Measurements from ENCODE around the gene NUMA1. TPM values are rescaled to one million over a fixed set of nuclear protein-coding genes. Genes with fewer than 3 reads are reported as not detected.
A peak's percentile ranks its signal among the peaks of the same experiment; 100 is the strongest.

Gene NUMA1
- total and polyA plus RNA-seq, 9 of the 15 experiments (the other 6 are each of a cell fraction or from before 2014, with no cell fraction given) = 4.1 to 104 (median 51.2) TPM

DNA sequence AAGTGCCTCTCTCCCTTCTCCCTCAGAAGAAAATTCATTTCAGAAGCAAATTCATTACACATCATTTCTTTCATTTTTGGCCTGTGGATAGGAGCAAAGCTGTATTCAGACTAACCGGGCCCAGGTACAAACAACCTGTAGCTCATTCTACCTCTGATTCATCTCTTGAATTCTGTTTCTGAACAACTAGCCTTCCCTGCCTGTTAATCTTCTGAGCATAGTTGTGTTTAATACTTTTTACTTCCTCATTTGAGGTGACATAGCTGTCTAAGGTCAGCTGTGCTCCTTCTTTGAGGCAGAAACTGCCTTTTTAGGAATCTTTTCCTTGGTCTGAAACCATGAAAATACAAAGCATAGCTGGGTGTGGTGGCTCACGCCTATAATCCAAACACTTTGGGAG is 94.2 kb downstream of the NUMA1 start:
- no peaks in the 10 kb centered on the region for H3K9me3 ChIP-seq (replicated peaks; ENCODE audit: control insufficient read depth, insufficient read depth, low read depth, low read length)
- peaks cover 53% of the 10 kb centered on the region for H3K36me3 ChIP-seq (ENCODE audit: control insufficient read depth, insufficient read depth, low read length)
- no peak for ATAC-seq
- POLR2A ChIA-PET = interaction anchor here (0.7 to 1.3 kb wide), 4 partner anchors 11 to 32 kb away, joined by 3 to 4 read pairs (median 4); no protein-coding TSS in a partner anchor
- H3K4me1 ChIP-seq (replicated peaks in 1 of 2; ENCODE audit: control insufficient read depth in 2 of 2, insufficient read depth in 2 of 2, low read length in 2 of 2) = no peaks in the 10 kb centered on the region
- H3K4me2 ChIP-seq (ENCODE audit: insufficient read depth, low read length) = no peak overlapping the region
- H4K20me1 ChIP-seq (replicated peaks; ENCODE audit: control insufficient read depth, insufficient read depth, low read length) = no peaks in the 10 kb centered on the region
- DNase-seq (ENCODE audit: extremely low read depth in 1 of 4, low spot score in 3 of 4) = no peak
- H3K27me3 ChIP-seq (ENCODE audit: control insufficient read depth in 2 of 2, insufficient read depth in 2 of 2, low read length in 2 of 2) = no peaks in the 10 kb centered on the region
- H2AFZ ChIP-seq (ENCODE audit: low read depth, low read length) = no peak overlapping the region
- FAIRE-seq = no peak
- H3K79me2 ChIP-seq (ENCODE audit: control insufficient read depth, insufficient read depth, low read length) = no peaks in the 10 kb centered on the region
- CTCF ChIA-PET (ENCODE audit: low intra/inter-chr PET ratio) = interaction anchor here (1.1 kb wide), 1 partner anchor 9 kb away, joined by 3 read pairs; no protein-coding TSS in a partner anchor
- no peak for TF ChIP-seq POLR2A (conservative IDR thresholded peaks at IDR 0.05)
- no peak for TF ChIP-seq PTRF (tag; IDR thresholded peaks at IDR 0.05)
- TF ChIP-seq, protein P1, sequence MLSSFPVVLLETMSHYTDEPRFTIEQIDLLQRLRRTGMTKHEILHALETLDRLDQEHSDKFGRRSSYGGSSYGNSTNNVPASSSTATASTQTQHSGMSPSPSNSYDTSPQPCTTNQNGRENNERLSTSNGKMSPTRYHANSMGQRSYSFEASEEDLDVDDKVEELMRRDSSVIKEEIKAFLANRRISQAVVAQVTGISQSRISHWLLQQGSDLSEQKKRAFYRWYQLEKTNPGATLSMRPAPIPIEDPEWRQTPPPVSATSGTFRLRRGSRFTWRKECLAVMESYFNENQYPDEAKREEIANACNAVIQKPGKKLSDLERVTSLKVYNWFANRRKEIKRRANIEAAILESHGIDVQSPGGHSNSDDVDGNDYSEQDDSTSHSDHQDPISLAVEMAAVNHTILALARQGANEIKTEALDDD (IDR thresholded peaks at IDR 0.05) = peak; percentile 81
- TF ChIP-seq SRF (CRISPR knock-in tag; IDR thresholded peaks at IDR 0.05) = peak in 1 of 2 experiments; percentile 70; a peak in 1 of 4 replicates
- TF ChIP-seq CBX3 (IDR thresholded peaks at IDR 0.05; ENCODE audit: borderline replicate concordance in 1 of 2, low read length in 2 of 2) = no peak
- TF ChIP-seq CAMTA2 (CRISPR knock-in tag; conservative IDR thresholded peaks at IDR 0.05) = no peak
- intact Hi-C loops (cut with micrococcal nuclease) = no loop called here
- H3K27ac ChIP-seq (ENCODE audit: extremely low read depth, low read depth, low read length) = no peak overlapping the region
- H3K9me1 ChIP-seq (ENCODE audit: control insufficient read depth, insufficient read depth, low read length) = no peaks in the 10 kb centered on the region
- H3K4me3 ChIP-seq = no peak overlapping the region
- WGBS (ENCODE audit: insufficient coverage, low coverage, missing lambda C conversion rate) = 89% methylated on average over 2 of the region's 2 CpGs
- H3K9ac ChIP-seq (ENCODE audit: insufficient read depth in 1 of 2, low read depth in 2 of 2, low read length in 2 of 2) = no peak overlapping the region
- in situ Hi-C loops (cut with MboI) = no loop called here
- no TSS peak for BruUV-seq (replicated peaks)

All from K562 (cell line).